Thoracic aorta (tissue), 2 donors: ENCODE measurements around the gene ADGRL3. TPM values are rescaled to one million over a fixed set of nuclear protein-coding genes. Genes with fewer than 3 reads are reported as not detected.

Experiments
- ATAC-seq: fragments of 150-250 bp; one replicate; pipeline ENCODE4 v1.8.0; 2017; ENCODE audit warnings: low read depth; ENCODE audit not compliant: insufficient number of reproducible peaks, low FRiP score
- DNase-seq: peaks from one replicate; pipeline ENCODE4 v3.0.0-alpha.2; 2020; ENCODE audit warnings: low spot score
- H3K27ac ChIP-seq, 2 donors: fragments of 200-600 bp; sonication (generic); 1 replicate in 1 of 2; 2 replicates in 1 of 2; pipeline ENCODE4 v1.5.1; 2016; ENCODE audit warnings: mild to moderate bottlenecking in 2 of 2, moderate library complexity in 2 of 2
- H3K27me3 ChIP-seq: fragments of 200-600 bp; sonication (generic); replicated peaks from 2 replicates; pipeline ENCODE4 v1.6.0; 2016; ENCODE audit warnings: mild to moderate bottlenecking; ENCODE audit not compliant: insufficient read depth
- H3K36me3 ChIP-seq: fragments of 200-600 bp; sonication (generic); one replicate; pipeline ENCODE4 v1.5.1; 2016
- H3K4me1 ChIP-seq, 2 donors: fragments of 200-600 bp; sonication (generic); 1 replicate in 1 of 2; 2 replicates in 1 of 2; pipeline versions ENCODE4 v1.5.1 to v1.6.0; 2016; ENCODE audit warnings: low read depth in 2 of 2, mild to moderate bottlenecking in 1 of 2; ENCODE audit not compliant: control insufficient read depth in 1 of 2
- H3K4me3 ChIP-seq: fragments of 200-600 bp; sonication (generic); 2 replicates; pipeline ENCODE4 v1.5.1; 2016; ENCODE audit warnings: mild to moderate bottlenecking
- H3K9me3 ChIP-seq: fragments of 200-600 bp; sonication (generic); 2 replicates; pipeline ENCODE4 v1.5.1; 2016
- total RNA-seq, 2 donors: library from RNA; depleted of rRNA; stranded (reverse); fragments of >200 nt; gene quantifications; one replicate each; pipeline versions ENCODE4 v1.1.0 to v1.2.3, GENCODE V29; 2016
- TF ChIP-seq, protein P1 (sequence below): fragments of 200-600 bp; sonication (generic); IDR thresholded peaks from one replicate; pipeline ENCODE4 v1.5.1; 2019; ENCODE audit warnings: antibody characterized with exemption

ADGRL3 gene
- total RNA-seq, 2 donors from 2014 or later: 17.5 to 18.1 TPM

- peak; percentile 21 for ATAC-seq
- Histone ChIP-seq H3K27me3 (no peaks in the 10 kb centered on the region), H3K27ac (peak overlapping the region; percentile 24 to 67), H3K36me3 (no peaks in the 10 kb centered on the region), H3K4me1 (peaks cover 19 to 24% of the 10 kb centered on the region in 2 donors), H3K9me3 (no peaks in the 10 kb centered on the region), H3K4me3 (peak overlapping the region; percentile 55)
- TF ChIP-seq, protein P1, sequence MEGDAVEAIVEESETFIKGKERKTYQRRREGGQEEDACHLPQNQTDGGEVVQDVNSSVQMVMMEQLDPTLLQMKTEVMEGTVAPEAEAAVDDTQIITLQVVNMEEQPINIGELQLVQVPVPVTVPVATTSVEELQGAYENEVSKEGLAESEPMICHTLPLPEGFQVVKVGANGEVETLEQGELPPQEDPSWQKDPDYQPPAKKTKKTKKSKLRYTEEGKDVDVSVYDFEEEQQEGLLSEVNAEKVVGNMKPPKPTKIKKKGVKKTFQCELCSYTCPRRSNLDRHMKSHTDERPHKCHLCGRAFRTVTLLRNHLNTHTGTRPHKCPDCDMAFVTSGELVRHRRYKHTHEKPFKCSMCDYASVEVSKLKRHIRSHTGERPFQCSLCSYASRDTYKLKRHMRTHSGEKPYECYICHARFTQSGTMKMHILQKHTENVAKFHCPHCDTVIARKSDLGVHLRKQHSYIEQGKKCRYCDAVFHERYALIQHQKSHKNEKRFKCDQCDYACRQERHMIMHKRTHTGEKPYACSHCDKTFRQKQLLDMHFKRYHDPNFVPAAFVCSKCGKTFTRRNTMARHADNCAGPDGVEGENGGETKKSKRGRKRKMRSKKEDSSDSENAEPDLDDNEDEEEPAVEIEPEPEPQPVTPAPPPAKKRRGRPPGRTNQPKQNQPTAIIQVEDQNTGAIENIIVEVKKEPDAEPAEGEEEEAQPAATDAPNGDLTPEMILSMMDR: no peak
- DNase-seq: no peak
Observed at GRCh38 chr4:61277785-61278760, 77.9 kb downstream of the ADGRL3 start.

DNA sequence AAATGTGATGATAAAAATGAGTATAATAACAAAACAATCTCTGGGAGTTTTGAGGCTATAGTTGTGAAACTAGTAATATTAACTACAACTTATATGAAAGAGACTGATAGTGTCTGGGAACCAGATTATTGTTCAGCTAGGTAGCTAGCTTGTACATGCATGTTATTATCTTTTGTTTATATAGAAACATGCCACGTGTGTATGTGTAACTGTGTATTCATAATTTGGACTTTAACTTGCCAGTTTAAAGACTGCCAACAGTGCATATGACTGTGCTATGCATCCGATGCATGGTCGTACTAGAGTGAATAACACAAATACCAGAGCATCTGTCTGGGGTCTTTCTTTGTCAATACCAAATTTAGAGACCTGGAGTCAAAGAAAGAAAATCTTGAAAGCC is 92.2 kb downstream of the ADGRL3 start:
- TF ChIP-seq, protein P1: no peak
- ATAC-seq (no peak), DNase-seq (no peak)
- Histone ChIP-seq H3K27me3 (no peaks in the 10 kb centered on the region), H3K9me3 (no peaks in the 10 kb centered on the region), H3K27ac (no peak overlapping the region), H3K4me3 (no peak overlapping the region), H3K36me3 (no peaks in the 10 kb centered on the region), H3K4me1 (no peaks in the 10 kb centered on the region)

DNA sequence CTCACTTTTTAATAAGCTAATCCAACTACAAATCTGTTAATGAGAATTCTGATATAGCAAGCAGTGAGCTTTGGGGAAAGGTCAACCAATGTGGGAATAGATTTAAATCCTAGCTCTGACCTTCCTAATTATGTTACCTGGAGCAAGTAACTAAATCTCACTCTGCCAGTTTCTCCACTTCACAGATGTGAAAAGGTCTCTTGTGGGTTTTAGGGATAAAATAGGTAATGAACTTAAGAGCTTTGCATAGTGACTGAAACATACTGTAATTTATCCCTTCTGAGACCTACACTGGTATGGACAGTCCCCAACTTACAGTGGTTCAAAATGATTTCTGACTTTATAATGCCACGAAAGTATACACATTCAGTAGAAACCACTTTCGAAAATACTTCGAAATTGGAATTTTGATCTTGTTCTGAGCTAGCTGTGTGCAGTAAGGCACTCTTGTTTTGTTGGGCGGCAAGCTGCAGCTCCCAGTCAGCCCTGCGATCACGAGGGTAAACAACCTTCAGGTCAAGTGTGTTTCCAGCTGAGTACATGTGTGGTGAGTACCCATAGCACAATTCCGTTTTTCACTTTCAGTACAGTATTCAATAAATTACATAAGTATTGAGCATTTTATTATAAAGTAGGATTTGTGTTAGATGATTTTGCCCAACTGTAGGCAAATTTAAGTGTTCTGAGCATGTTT is 93.7 kb downstream of the ADGRL3 start:
- no peak for ATAC-seq
- TF ChIP-seq, protein P1: no peak
- H3K36me3 ChIP-seq: no peaks in the 10 kb centered on the region
- no peaks in the 10 kb centered on the region for H3K9me3 ChIP-seq
- DNase-seq: no peak
- no peaks in the 10 kb centered on the region for H3K4me1 ChIP-seq
- no peak overlapping the region for H3K4me3 ChIP-seq
- no peaks in the 10 kb centered on the region for H3K27me3 ChIP-seq
- no peak overlapping the region for H3K27ac ChIP-seq

- TF ChIP-seq, protein P1: no peak
- no peak overlapping the region for H3K27ac ChIP-seq
- no peaks in the 10 kb centered on the region for H3K36me3 ChIP-seq
- no peak for ATAC-seq
- no peaks in the 10 kb centered on the region for H3K9me3 ChIP-seq
- no peak overlapping the region for H3K4me3 ChIP-seq
- no peaks in the 10 kb centered on the region for H3K4me1 ChIP-seq
- no peaks in the 10 kb centered on the region for H3K27me3 ChIP-seq
- no peak for DNase-seq
Observed at GRCh38 chr4:61294936-61295335, 94.8 kb downstream of the ADGRL3 start.

DNA sequence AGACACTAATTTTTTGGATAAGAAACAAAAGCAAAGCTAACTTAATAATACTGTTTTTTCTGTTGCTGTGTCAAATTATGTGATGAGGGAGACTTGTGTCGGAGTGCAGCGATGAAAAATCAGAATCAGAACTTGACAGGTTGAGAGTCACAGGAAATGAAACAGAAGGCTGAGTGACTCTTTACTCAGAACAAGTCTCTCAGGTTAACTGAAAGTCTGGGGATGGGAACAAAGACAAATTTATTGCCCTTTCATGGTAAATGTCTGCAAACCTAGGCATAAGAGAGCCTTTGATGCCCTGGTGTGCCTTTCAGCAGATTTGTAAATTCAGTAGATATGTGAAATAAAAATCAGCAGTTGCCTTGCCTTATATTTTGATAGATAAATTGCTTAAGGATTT is 96.0 kb downstream of the ADGRL3 start:
- Histone ChIP-seq H3K9me3 (no peaks in the 10 kb centered on the region), H3K4me1 (no peaks in the 10 kb centered on the region), H3K27ac (no peak overlapping the region), H3K36me3 (no peaks in the 10 kb centered on the region), H3K4me3 (no peak overlapping the region), H3K27me3 (no peaks in the 10 kb centered on the region)
- TF ChIP-seq, protein P1: no peak
- no peak for ATAC-seq
- no peak for DNase-seq
